GM12801 (cell line): ENCODE results near the gene PPA2.

ENCODE experiments used
- TF ChIP-seq, protein P1 (sequence below): IDR thresholded peaks from one replicate; pipeline ENCODE4 v1.5.1; 2011; ENCODE audit warnings: control low read depth; ENCODE audit not compliant: insufficient read length; ENCODE audit errors: extremely low read depth

PPA2 gene

GRCh38 chr4:105473324-105474098 lies at the start of gene PPA2:
PPA2 (minus strand) TSS chr4:105474062; CDS start chr4:105474050, 12 bp downstream.
- TF ChIP-seq, protein P1, sequence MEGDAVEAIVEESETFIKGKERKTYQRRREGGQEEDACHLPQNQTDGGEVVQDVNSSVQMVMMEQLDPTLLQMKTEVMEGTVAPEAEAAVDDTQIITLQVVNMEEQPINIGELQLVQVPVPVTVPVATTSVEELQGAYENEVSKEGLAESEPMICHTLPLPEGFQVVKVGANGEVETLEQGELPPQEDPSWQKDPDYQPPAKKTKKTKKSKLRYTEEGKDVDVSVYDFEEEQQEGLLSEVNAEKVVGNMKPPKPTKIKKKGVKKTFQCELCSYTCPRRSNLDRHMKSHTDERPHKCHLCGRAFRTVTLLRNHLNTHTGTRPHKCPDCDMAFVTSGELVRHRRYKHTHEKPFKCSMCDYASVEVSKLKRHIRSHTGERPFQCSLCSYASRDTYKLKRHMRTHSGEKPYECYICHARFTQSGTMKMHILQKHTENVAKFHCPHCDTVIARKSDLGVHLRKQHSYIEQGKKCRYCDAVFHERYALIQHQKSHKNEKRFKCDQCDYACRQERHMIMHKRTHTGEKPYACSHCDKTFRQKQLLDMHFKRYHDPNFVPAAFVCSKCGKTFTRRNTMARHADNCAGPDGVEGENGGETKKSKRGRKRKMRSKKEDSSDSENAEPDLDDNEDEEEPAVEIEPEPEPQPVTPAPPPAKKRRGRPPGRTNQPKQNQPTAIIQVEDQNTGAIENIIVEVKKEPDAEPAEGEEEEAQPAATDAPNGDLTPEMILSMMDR: no peak

- TF ChIP-seq, protein P1: no peak
These were observed 47.2 kb upstream of the PPA2 start for GRCh38 chr4:105520819-105521790.

- TF ChIP-seq, protein P1: no peak
These were observed 36.4 kb upstream of the PPA2 start for GRCh38 chr4:105510245-105510644.

- TF ChIP-seq, protein P1: no peak
These were observed 35.9 kb upstream of the PPA2 start for GRCh38 chr4:105509714-105510113.

DNA sequence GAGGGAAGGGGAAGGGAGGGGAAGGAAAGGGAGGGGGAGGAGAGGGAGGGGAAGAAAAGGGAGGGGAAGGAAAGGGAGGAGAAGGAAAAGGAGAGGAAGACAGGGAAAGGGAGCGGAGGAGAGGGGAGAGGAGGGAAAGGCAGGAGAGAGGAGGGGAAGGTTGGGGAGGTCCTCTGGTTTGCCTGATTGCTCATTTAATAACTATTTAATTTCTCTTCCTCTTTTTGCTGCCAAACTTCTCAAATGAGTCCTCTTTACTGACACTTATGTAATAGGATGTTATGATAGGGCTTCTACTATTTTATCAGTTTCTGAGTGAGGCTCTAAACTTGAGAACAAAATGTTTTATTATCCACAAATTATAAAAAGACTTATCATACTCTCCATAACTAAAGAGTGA lies 35.4 kb upstream of the PPA2 start:
- TF ChIP-seq, protein P1: no peak

DNA sequence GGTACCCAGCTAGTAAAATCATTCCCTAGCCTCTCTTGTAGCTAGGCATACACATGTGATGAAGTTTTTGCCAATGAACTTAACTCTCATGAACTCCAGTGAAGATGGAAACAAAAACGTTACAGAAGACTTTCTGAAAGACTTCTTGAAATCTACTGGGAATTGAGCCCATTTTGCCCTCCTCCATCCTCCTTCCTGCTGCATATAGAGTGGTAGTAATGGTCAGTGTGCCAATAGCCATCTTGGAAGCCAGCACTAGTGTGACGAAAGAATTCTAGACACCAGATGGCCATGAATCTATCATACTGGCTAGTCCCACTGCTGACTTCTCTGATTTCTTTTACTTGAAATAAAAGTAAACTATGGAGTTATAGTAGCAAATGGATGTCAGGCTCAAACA lies 30.9 kb upstream of the PPA2 start:
- TF ChIP-seq, protein P1: no peak

GRCh38 chr4:105503484-105503883 lies 29.6 kb upstream of the PPA2 start:
- TF ChIP-seq, protein P1: no peak
